Progenitor cell of endocrine pancreas (in vitro differentiated cells): ENCODE measurements around the gene NXPH2. TPM values are rescaled to one million over a fixed set of nuclear protein-coding genes. Genes with fewer than 3 reads are reported as not detected.
A peak's percentile ranks its signal among the peaks of the same experiment; 100 is the strongest.

Experiments
- DNase-seq: peaks from one replicate; pipeline ENCODE4 v3.0.0; 2021; ENCODE audit warnings: low spot score; ENCODE audit not compliant: unreplicated experiment
- H3K27ac Mint-ChIP-seq: 2 replicates; pipeline ENCODE4 v1.8.0; 2021; ENCODE audit warnings: mild to moderate bottlenecking, moderate library complexity, mixed read lengths
- H3K27me3 Mint-ChIP-seq: 2 replicates; pipeline ENCODE4 v1.8.0; 2021; ENCODE audit warnings: mixed read lengths
- H3K36me3 Mint-ChIP-seq: 2 replicates; pipeline ENCODE4 v1.8.0; 2022; ENCODE audit warnings: mixed read lengths; ENCODE audit not compliant: insufficient read depth
- H3K4me1 Mint-ChIP-seq: 2 replicates; pipeline ENCODE4 v1.8.0; 2021; ENCODE audit warnings: low read depth, mixed read lengths
- H3K4me3 Mint-ChIP-seq: 2 replicates; pipeline ENCODE4 v1.8.0; 2021; ENCODE audit warnings: low read depth, mild to moderate bottlenecking, moderate library complexity, mixed read lengths
- H3K9me3 Mint-ChIP-seq: 2 replicates; pipeline ENCODE4 v1.8.0; 2021; ENCODE audit warnings: low read depth, mixed read lengths
- CTCF ChIP-seq: fragments of 200-600 bp; sonication (generic); IDR thresholded peaks from one replicate; pipeline ENCODE4 v1.5.0; 2021; ENCODE audit warnings: antibody characterized with exemption, mild to moderate bottlenecking; ENCODE audit not compliant: unreplicated experiment
- total RNA-seq: library from RNA; stranded (reverse); gene quantifications from 2 replicates; pipeline ENCODE4 v1.2.1, GENCODE V29; 2021

Gene NXPH2
- total RNA-seq, 1 donor from 2014 or later, result 5.3 TPM

GRCh38 chr2:138689705-138690104, 90.5 kb downstream of the NXPH2 start:
- Mint-ChIP-seq H3K27me3 (no peaks in the 10 kb centered on the region), H3K36me3 (peaks cover 2% of the 10 kb centered on the region), H3K9me3 (peaks cover 6% of the 10 kb centered on the region), H3K4me1 (no peaks in the 10 kb centered on the region), H3K4me3 (no peak overlapping the region), H3K27ac (no peak overlapping the region)
- TF ChIP-seq CTCF, result no peak
- DNase-seq, result no peak

DNA sequence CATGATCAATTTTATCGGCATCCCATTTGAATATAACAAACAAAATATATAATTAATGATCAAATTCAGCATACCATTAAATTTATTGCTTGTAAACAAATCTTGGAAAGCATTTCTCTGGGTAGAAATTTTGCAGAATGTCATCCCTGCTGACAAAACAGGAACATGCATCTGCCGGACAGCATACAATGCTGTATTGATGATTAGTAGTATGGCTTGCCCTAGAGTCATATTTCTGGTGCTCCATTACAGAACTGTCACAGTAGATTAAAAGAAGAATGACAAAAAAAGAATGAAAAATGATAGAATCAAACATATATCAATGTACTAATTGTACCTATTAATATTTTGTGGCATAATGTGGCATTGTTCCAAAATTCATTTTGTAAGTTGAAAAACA, 98.0 kb downstream of the NXPH2 start:
- no peaks in the 10 kb centered on the region for H3K27me3 Mint-ChIP-seq
- no peaks in the 10 kb centered on the region for H3K36me3 Mint-ChIP-seq
- TF ChIP-seq CTCF, result no peak
- H3K4me1 Mint-ChIP-seq, result peaks cover 10% of the 10 kb centered on the region
- no peak overlapping the region for H3K27ac Mint-ChIP-seq
- H3K9me3 Mint-ChIP-seq, result no peaks in the 10 kb centered on the region
- no peak overlapping the region for H3K4me3 Mint-ChIP-seq
- no peak for DNase-seq

- H3K27ac Mint-ChIP-seq, result no peak overlapping the region
- TF ChIP-seq CTCF, result no peak
- H3K4me1 Mint-ChIP-seq, result peaks cover 31% of the 10 kb centered on the region
- no peak for DNase-seq
- no peaks in the 10 kb centered on the region for H3K27me3 Mint-ChIP-seq
- no peaks in the 10 kb centered on the region for H3K9me3 Mint-ChIP-seq
- H3K36me3 Mint-ChIP-seq, result no peaks in the 10 kb centered on the region
- no peak overlapping the region for H3K4me3 Mint-ChIP-seq
Observed at GRCh38 chr2:138677221-138677620, 103.0 kb downstream of the NXPH2 start.

- Mint-ChIP-seq H3K27me3 (no peaks in the 10 kb centered on the region), H3K36me3 (no peaks in the 10 kb centered on the region), H3K4me3 (no peak overlapping the region), H3K9me3 (no peaks in the 10 kb centered on the region), H3K27ac (no peak overlapping the region), H3K4me1 (peaks cover 31% of the 10 kb centered on the region)
- DNase-seq, result no peak
- TF ChIP-seq CTCF, result no peak
Observed at GRCh38 chr2:138676619-138677021, 103.6 kb downstream of the NXPH2 start.

DNA sequence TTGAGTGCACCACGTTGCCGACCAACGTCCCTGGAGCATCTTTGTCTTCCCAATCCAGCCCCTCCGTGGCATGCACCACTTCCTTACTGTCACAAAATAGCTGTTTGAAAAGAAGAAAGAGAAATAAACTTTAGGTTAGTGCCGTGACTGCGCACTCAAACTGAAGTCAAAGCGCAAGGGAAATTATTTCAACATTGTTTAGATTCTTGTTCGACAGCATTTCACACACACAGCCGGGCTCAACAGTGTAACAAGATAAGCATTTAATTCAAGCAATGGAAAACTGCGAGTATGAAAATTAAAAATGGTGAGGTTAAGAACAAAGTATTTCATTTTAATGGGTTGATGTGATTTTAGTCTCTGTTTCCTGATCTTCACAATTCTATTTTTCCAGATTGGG, 108.6 kb downstream of the NXPH2 start:
- Mint-ChIP-seq H3K36me3 (no peaks in the 10 kb centered on the region), H3K4me3 (no peak overlapping the region), H3K27me3 (no peaks in the 10 kb centered on the region), H3K9me3 (no peaks in the 10 kb centered on the region), H3K27ac (peak overlapping the region; percentile 22), H3K4me1 (peaks cover 17% of the 10 kb centered on the region)
- no peak for DNase-seq
- no peak for TF ChIP-seq CTCF

DNA sequence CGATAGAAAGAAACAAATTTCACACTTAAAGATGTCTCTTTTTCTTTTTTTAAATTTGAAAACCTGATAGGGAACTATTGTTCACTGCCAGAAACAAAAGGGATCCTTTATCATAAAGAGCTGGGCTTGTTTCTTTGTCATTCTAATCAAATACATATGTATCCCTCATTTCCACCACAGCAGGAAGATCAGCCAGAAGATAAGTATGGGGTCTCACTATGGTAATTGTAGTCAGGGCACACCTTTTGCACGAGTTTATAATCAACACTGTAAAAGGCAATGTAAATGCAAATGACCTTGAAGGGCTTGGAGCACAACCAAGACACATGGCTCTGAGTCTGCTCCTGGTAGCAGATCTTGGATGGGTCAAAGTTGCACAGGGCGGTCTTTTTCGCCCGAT, 109.5 kb downstream of the NXPH2 start:
- peaks cover 11% of the 10 kb centered on the region for H3K4me1 Mint-ChIP-seq
- TF ChIP-seq CTCF, result no peak
- H3K9me3 Mint-ChIP-seq, result no peaks in the 10 kb centered on the region
- DNase-seq, result no peak
- H3K4me3 Mint-ChIP-seq, result no peak overlapping the region
- H3K36me3 Mint-ChIP-seq, result no peaks in the 10 kb centered on the region
- no peak overlapping the region for H3K27ac Mint-ChIP-seq
- H3K27me3 Mint-ChIP-seq, result no peaks in the 10 kb centered on the region
